HG03565 (cell line): ENCODE results near the gene CFDP1.

ENCODE experiments used
- ATAC-seq: cut with Tn5 transposase; IDR thresholded peaks from one replicate; pipeline ENCODE4 v1.9.1; 2021; ENCODE audit warnings: mild to moderate bottlenecking, moderate library complexity; ENCODE audit not compliant: unreplicated experiment

CFDP1 gene

DNA sequence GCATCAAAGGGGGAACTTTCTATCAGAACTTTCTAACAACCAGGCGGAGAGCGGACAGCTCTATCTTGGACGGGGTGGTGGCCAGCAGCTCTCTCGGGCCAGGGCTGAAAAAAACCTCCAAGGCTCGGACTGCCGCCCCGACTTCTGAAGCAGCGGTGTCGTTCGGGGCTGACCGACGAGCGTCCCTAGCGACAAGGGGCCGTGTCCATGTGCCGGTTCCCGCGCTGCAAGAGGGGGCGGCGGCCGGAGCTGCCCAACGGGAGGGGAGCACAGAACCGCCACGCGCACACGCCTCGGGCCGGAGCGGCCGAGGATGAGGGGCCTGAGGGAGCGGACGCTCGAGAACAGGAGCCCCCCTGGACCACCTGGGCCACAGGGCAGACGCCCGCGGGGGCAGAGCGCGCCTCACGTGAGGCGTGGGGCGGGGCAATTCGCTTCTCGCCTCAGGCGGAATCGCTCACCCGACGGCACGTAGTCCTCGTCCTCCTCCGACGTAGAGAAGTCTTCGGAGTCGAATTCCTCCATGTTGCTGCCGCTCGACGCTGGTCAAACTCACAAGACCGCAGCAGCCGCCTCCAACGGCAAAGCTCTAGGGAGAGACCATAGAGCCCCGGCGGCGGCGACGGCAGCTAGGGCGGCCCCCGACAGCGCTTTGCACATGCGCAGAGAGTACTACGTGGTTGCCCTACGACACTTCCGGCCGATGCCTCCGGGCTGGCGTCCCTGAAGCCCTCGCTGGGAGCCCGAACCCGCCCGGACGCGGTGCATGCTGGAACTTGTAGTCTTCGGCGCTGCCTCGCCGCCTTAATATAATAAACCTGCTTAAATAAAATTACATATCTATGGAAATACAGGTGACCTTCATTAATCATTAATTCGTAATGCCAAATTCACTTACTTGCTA is at the start of gene CFDP1:
CFDP1 (minus strand) TSS at position 676 of the 904 bp plus-strand sequence; CDS start at position 525, 151 bp downstream.
- peak; percentile 82 for ATAC-seq

- ATAC-seq: no peak
Observed at GRCh38 chr16:75482434-75483205, 49.3 kb upstream of the CFDP1 start.

DNA sequence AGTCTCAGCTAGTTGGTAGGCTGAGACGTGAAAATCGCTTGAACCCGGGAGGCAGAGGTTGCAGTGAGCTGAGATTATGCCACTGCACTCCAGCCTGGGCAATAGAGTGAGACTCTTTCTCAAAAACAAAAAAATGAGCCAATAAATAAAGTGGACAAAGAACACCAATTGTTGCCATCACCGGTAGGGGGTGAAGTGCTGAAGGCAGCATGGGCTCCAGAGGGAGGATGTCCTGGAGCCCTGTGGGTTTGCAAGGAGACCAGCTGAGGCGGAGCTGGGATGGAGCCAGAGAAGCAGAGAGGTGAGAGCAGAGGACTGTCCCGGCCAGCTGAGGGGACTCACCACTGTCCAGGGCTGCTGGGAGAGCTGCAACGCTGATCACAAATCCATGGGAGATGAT is 48.2 kb upstream of the CFDP1 start:
- ATAC-seq: no peak

GRCh38 chr16:75479421-75479990 is 46.2 kb upstream of the CFDP1 start:
- ATAC-seq: no peak

DNA sequence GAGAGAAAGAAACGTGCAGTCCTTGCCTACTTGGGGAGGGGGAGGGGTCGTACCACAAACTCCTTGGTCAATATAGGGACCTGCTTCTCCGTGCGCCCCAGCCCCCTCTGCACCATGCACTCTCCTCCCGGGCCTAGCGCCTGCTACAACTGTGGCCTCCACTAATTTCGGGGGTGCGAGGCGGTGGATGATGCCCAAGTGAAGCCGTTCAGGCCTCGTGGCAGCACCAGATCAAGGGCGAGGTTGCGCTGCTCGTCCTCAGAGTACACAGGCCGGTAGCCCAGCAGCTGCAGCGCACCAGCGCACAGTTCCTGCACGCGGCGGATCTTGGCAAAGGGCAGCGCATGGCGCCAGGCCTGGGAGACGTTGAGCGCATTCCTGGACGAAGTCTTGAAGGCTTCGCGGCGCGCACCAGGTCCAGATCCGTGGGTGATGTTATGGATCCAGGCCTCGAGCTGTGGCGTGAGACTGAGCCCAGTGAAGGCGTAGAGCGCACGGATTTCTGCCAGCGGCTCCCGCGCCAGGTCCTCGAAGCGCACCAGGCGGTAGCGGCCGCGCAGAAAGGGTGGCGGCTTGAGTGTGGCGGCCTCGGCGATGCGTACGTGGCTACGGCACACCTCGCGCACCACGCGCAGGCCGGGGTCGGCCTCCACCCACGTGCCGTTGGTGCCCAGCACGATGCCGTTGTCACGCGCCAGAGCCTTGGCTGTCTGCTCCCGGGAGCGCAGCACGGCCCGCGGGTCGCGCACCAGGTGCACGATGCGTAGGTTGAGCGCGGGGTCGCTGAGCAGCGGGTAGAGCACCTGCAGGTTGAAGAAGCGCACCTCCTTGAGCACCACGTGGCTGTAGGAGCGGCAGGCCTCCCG is 45.4 kb upstream of the CFDP1 start:
- ATAC-seq: no peak

GRCh38 chr16:75477680-75478473 is 44.6 kb upstream of the CFDP1 start:
- peak; percentile 41 for ATAC-seq

DNA sequence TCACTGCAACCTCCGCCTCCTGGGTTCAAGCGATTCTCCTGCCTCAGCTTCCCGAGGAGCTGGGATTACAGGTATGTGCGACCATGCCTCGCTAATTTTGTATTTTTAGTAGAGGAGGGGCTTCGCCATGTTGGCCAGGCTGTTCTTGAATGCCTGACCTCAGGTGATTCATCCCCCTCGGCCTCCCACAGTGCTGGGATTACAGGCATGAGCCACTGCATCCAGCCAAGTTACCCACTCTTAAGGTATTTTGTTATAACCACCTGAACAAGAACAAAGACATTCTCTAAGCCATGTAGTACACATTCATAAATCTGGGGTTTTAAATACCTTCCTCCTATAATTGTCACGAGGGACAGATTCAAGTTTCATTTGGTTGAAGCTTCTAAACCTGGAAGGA is 43.5 kb upstream of the CFDP1 start:
- ATAC-seq: no peak

DNA sequence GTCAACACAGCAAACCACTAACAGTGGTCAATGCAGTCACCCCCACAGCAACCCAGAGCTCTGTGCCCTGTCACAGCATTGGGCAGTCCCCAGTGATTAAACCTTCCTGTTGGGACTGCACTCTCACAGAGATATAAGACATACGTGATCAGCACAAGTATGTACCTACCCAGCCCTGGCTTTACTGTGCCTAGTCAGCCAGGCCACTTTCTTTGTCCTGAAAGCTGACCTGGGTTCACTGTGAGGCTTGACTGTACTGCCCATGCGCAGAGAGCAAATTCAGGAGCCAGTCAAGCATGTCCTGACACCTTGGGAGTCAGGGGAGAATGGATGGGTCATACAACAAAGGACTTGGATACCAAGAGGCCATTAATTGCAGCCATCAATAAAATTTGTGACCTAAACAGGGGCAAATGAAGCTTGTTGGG is 42.1 kb upstream of the CFDP1 start:
- no peak for ATAC-seq

- ATAC-seq: no peak
Observed at GRCh38 chr16:75472908-75473877, 39.9 kb upstream of the CFDP1 start.

DNA sequence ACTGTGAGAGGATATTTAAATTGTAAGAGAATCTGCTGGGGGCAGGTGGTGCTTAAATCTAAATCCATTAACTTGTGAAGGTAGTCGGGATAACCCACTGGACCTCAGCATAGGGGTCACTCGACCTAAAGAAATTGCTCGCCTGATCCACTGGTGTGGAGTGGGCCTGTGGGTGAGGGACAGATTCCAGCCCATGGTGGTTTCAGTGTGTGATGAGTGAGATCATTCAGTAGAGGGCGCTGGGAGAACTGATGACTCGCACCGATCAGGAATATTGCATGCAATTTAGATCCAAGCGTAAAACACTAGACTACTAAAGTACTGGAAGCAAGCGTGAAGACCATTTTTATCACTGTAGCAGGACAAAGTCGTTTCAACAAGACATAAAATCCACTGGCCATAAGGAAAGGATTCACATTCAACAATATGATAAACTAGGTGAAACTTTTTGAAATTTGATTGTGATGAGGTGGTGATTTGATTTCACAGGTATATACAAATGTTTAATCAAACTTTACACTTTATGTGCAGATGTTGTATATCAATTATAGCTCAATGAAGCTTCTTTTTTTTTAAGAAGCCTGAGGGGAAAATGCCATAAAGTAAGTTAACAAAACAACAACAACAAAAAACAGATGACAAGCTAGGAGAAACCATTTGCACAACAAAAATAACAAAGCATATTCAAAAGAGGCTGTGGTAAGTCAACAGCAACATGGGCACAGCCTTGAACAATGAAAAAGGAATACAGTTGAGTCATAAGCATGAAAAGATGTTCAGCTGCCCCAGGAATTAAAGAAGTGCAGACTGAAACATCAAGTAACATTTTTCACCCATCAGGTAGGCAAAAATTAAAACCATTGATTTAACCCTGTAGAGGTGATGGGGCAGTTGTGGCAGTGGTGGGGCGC is 38.7 kb upstream of the CFDP1 start:
- ATAC-seq: peak; percentile 68

DNA sequence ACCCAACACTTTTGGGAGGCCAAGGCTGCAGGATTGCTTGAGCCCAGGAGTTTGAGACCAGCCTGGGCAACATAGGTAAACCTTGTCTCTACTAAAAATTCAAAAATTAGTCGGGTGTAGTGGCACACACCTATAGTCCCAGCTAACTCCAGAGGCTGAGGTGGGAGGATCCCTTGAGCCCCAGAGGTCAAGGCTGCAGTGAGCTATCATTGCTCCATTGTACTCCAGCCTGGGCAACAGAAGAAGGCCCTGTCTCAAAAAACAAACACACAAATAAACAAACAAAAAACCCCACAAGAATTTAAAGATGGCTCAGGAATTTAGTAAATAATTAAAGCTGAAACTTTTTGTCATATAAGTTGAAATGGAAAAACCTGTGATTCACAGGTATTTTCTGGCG is 33.5 kb upstream of the CFDP1 start:
- ATAC-seq: no peak

- ATAC-seq: peak; percentile 89
Observed at GRCh38 chr16:75464122-75464918, 31.0 kb upstream of the CFDP1 start, which contains the start of gene TMEM170A. Gene TMEM170A, minus strand, starts transcription at chr16:75464689. Its CDS starts 89 bp downstream, at chr16:75464600.

DNA sequence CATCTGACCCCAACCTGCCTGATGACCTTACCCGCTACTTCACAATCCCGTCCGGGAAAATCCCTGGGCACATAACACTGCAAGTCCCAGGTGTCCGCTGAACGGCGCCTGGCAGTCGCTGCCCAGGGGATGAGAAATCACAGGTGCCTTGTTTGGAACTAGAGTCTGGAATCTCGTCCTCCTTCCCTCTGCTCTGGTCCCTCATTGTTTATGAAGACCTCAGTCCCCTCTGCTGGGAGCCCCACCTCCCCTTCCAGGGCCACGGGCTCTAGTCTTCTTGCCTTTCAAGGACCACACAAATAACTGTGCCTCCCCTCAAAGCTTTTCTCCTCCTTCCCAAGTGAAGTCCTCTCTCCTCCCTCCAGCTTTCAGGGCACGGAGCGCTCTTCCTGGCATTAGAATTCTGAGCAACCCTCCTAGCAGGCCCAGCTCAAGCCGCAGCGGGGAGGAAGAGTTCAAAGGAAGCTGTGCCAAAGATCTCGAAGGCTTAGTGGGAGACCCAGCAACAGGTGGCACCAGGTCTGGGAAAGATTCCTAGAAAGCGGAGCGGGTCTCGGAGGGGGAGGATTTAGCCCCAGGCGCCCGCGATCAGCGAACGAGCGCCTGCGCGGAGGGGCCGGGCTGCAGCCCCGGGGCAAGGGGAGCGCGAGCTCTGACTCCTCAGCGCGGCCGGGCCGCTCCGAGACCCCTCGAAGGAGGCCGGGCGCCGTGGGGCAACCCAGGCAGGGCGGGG is 30.3 kb upstream of the CFDP1 start:
- peak; percentile 2 for ATAC-seq

DNA sequence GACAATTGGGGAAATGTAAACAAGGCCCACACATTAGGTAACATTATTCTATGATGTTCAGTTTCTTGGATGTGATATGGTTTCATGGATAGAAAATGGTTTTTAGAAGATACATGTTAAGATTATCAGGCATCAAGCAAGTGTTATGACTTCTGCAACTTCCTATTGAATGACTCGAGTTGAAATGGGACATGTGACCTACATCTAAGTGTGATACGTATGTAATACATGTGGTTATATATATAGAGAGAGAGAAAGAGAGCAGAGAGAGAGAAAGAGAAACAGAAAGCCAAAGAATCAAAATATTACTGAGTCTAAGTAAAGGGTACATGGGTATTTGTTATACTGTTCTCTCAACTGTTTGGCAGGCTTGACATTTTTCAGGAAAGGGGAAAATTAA is 29.5 kb upstream of the CFDP1 start:
- peak; percentile 29 for ATAC-seq

DNA sequence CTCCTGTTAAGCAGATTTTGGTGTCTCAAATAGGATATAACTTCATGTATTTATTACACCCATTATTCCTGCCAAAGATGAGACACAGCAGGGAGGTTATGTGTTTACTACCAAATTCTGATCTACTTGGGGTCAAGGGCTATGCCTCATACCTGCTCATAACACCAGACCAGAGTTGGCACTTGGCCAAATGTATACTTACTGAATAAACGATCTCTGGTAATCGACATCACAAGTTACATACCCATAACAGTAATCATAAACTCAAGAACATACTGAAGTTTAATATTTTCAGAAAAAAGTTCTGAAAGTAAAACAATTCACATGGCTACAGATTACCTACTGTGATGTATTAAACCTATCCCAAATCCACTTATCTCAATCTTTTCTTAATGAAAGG is 28.3 kb upstream of the CFDP1 start:
- no peak for ATAC-seq

DNA sequence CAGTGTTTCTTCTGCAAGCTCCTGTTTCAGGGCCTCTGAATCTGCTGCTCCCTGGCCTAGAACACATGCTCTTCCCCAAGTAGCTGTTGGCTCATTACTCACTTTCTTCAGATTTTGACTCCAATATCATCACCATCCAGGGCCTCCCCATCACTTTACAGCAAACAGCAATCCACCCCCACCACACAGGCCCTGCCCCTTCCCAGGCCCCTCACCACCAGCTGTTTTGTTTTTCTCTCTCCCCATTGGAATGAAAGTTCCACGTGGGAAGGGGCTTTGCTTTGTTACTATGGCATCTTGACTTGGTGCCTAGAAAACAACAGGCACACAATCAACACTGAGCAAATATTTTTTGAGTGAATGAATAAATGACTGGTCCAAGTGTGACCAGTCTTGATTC is 27.1 kb upstream of the CFDP1 start:
- no peak for ATAC-seq
